ENCODE measurements around the gene PLXNA4. TPM values are rescaled to one million over a fixed set of nuclear protein-coding genes. Genes with fewer than 3 reads are reported as not detected.

The PLXNA4 gene
- polyA plus RNA-seq, 1 experiment: 0.22 TPM

DNA sequence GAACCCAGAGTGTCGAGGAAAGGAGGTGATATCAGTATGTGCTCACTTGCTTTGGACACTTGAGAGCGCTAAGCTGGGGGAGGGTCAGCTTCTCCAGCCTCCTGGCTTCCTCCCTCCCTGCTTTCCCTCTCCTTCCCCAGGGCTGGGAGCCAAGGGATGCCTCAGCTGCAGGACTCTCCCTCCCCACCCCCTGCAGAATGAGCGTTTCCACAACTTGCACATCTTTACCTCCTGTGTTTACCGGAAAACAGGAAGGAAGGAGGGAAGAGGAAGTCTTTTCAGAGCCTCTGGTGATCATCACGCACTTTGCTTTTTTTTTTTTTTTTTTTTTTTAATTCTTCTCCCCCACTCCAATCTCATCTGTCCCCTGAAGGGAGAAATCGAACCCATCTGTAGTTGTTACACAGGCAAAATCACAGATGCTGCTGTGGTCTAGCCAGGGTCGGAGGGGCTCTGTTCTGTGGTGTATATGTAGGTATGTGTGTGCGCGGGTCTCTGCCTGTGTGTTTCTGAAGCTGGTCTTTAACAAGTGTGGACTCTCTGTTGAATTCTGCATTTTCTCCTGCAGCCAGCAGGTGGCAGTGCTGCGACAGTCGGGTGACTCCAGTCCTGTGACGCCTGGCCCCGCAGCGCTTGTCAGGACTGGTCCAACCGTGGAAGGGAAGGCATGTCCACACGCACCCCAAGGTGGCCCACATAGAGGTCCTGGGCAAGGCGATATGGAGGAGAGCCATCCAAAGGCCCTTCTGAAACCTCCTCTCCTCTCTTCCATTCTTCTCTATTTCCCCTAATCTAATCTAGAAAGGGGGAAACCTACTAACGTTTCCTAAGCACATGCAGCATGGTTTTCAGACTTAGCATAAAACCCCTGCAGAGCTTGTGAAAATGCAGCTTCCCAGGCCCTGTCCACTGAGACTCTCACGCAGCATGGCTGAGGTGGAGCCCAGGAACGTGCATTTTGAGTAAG, 257.6 kb downstream of the PLXNA4 start:
- no peak overlapping the region for H3K4me3 ChIP-seq (ENCODE audit: low read depth, low read length)
- peaks cover 3% of the 10 kb centered on the region; the same call in 1 of the 2 replicates for H3K27me3 ChIP-seq (ENCODE audit: control insufficient read depth, insufficient read depth, low read length)
- TF ChIP-seq, protein P1, sequence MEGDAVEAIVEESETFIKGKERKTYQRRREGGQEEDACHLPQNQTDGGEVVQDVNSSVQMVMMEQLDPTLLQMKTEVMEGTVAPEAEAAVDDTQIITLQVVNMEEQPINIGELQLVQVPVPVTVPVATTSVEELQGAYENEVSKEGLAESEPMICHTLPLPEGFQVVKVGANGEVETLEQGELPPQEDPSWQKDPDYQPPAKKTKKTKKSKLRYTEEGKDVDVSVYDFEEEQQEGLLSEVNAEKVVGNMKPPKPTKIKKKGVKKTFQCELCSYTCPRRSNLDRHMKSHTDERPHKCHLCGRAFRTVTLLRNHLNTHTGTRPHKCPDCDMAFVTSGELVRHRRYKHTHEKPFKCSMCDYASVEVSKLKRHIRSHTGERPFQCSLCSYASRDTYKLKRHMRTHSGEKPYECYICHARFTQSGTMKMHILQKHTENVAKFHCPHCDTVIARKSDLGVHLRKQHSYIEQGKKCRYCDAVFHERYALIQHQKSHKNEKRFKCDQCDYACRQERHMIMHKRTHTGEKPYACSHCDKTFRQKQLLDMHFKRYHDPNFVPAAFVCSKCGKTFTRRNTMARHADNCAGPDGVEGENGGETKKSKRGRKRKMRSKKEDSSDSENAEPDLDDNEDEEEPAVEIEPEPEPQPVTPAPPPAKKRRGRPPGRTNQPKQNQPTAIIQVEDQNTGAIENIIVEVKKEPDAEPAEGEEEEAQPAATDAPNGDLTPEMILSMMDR (IDR thresholded peaks at IDR 0.05; ENCODE audit: insufficient read depth, low read depth, low read length): peak; percentile 92
- CTCF ChIA-PET: interaction anchor here (0.6 to 2.3 kb wide), 18 partner anchors 9 to 1822 kb away, joined by 3 to 21 read pairs (median 4); no protein-coding TSS in a partner anchor
- POLR2A ChIA-PET: no interaction called here
- H3K36me3 ChIP-seq (ENCODE audit: control insufficient read depth, insufficient read depth, low read length): no peaks in the 10 kb centered on the region
- DNase-seq (ENCODE audit: low read depth): peak; percentile 4

DNA sequence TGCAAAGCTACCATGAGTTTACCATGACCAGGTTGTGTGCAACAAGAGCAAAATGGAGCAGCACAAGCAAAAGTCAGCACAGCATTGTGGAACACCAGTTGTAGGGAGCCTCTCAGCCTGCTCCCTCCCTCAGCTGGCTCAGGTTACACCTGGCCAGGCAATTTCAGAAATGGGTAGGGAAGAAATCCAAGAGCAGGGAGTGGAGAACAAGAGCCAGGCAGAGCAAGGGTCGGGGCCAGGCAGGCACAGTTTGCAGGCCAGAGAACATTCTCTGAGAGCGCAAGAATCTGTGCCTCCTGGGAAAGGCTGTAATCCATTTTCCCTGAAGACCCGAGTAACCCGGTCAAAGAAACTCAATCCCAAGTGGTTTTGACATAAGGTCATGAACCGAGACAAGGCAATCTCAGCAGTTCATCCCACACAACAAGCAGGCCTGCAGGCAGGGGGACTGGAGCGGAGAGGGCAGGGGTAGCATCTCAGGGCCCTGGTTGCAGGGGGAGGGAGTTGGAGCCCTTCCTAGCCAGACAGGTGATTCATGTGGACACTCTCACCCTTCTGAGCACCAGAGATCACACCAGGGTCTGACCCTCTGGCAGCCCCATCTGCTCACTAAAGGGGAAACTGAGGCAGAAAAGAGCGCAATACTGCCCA, 258.4 kb downstream of the PLXNA4 start:
- Histone ChIP-seq H3K36me3 (ENCODE audit: control insufficient read depth, insufficient read depth, low read length) (no peaks in the 10 kb centered on the region), H3K4me3 (ENCODE audit: low read depth, low read length) (no peak overlapping the region), H3K27me3 (ENCODE audit: control insufficient read depth, insufficient read depth, low read length) (0 out of 2 replicates have a peak, but pooled peaks cover 3% of the 10 kb centered on the region)
- POLR2A ChIA-PET: no interaction called here
- no peak for DNase-seq (ENCODE audit: low read depth)
- CTCF ChIA-PET: interaction anchor here (0.9 to 2.3 kb wide), 7 partner anchors 8 to 911 kb away, joined by 3 to 21 read pairs (median 5); no protein-coding TSS in a partner anchor
- TF ChIP-seq, protein P1 (IDR thresholded peaks at IDR 0.05; ENCODE audit: insufficient read depth, low read depth, low read length): no peak

DNA sequence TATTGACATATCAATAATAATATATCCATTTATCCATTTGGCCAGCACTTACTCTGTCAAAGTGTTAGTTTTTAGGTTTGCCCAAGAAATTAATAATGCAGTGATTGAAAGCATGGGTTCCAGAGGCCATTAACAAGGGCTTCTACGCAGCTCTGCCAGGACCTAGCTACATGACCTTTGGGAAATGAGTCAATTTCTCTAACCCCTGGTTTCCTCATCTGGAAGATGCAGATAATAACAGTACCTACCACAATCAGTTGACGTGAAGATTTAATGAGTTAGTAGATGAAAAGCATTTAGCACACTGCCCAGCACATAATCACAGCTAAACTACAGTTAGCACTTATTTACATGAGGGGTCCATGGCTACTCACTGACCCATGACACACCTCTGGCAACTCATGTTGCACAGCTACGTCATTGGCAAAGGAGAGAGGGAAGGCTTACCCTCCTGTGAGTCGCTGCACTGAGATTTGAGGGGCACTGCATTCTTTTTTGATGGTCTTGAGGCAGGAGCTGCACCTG, 263.7 kb downstream of the PLXNA4 start:
- TF ChIP-seq, protein P1 (IDR thresholded peaks at IDR 0.05; ENCODE audit: insufficient read depth, low read depth, low read length): no peak
- H3K27me3 ChIP-seq (ENCODE audit: control insufficient read depth, insufficient read depth, low read length): no peaks in the 10 kb centered on the region
- CTCF ChIA-PET: interaction anchor here (1.6 kb wide), 1 partner anchor 268 kb away, joined by 4 read pairs; no protein-coding TSS in a partner anchor

DNA sequence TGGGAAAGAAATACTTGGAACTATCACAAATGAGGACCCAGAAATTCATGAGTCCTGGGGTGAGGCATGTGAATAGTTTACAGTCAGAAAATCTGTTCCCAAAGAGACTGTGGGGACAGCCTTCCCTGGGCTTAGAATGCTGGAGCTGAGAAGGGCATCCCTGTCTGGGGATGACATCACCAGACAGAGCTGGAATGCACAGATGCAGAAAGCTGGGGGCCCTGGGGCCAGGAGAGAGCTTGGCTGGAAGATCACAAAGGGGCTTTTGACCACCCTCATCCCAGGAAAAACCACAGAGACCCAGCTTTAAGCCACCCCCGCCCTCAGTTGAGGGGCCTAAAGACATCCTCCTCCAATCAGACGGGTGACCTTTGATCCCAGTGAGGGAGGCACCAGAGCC, 264.5 kb downstream of the PLXNA4 start:
- Histone ChIP-seq H3K36me3 (ENCODE audit: control insufficient read depth, insufficient read depth, low read length) (no peaks in the 10 kb centered on the region), H3K4me3 (ENCODE audit: low read depth, low read length) (no peak overlapping the region), H3K27me3 (ENCODE audit: control insufficient read depth, insufficient read depth, low read length) (no peaks in the 10 kb centered on the region)
- POLR2A ChIA-PET: interaction anchor here (0.6 kb wide), 1 partner anchor 405 kb away, joined by 17 read pairs; no protein-coding TSS in a partner anchor
- CTCF ChIA-PET: interaction anchor here (1.6 kb wide), 1 partner anchor 269 kb away, joined by 4 read pairs; no protein-coding TSS in a partner anchor
- TF ChIP-seq, protein P1 (IDR thresholded peaks at IDR 0.05; ENCODE audit: insufficient read depth, low read depth, low read length): no peak
- no peak for DNase-seq (ENCODE audit: low read depth)

More for the DNA sequence above, 263.7 kb downstream of the PLXNA4 start:
- DNase-seq (ENCODE audit: low read depth): no peak
- POLR2A ChIA-PET: no interaction called here
- Histone ChIP-seq H3K4me3 (ENCODE audit: low read depth, low read length) (no peak overlapping the region), H3K36me3 (ENCODE audit: control insufficient read depth, insufficient read depth, low read length) (no peaks in the 10 kb centered on the region)
